ENCODE results near the gene DEK.

DNA sequence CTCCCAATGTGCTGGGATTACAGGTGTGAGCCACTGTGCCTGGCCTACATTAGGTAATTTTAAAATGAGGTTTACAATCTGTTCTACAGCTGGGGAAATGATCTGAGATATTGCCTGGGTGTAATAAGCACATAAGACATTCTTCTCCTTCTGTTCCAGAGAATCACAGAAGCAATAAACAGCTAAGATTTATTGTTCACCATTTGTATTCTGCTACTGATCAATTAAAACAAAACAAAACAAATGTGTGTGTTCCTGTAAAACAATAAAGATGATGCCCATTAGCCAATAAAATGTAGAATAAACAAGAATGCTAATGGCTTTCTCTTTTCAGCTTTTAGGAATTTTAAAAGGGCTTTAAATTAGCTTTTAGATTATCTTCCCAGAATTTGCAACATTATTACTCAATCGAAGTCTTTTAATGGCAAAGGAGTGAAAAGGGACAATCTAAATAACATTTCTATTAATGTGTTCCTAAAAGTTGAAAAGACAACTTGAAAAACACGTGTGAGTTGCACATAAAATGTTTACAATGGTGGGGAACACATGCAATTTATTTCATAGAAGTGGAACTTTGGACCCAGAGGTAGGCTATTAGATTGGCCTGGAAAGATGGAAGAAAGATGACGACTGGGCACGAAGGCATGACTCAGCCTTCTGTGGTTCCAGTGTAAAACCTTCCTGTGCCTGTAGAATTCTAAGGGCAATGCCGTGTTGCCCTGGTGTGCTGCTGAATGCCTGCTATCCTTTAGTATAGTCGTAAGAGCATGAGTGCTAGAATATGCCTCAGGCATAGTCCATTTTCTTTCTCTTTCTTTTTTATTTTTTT lies 29.0 kb upstream of the DEK start:
- TF ChIP-seq CTCF (IDR thresholded peaks at IDR 0.05) (no peak), CREM (CRISPR knock-in tag; IDR thresholded peaks at IDR 0.05) (no peak), ZNF396 (CRISPR knock-in tag; IDR thresholded peaks at IDR 0.05; ENCODE audit: borderline replicate concordance) (no peak)
- TF ChIP-seq, protein P1, sequence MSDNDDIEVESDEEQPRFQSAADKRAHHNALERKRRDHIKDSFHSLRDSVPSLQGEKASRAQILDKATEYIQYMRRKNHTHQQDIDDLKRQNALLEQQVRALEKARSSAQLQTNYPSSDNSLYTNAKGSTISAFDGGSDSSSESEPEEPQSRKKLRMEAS (CRISPR knock-in tag; IDR thresholded peaks at IDR 0.05) = no peak
